Neural progenitor cell (in vitro differentiated cells): Measurements from ENCODE around the gene CDK10.

Source experiments
- EZH2 ChIP-seq: fragments of 200-600 bp; sonication (generic); IDR thresholded peaks from 2 replicates; pipeline ENCODE4 v1.6.1; 2017; ENCODE audit warnings: antibody characterized with exemption, mild to moderate bottlenecking, moderate library complexity
- TF ChIP-seq, protein P1 (sequence below): fragments of 200-600 bp; sonication (generic); IDR thresholded peaks from 2 replicates; pipeline ENCODE4 v1.5.1; 2017; ENCODE audit warnings: antibody characterized with exemption, mild to moderate bottlenecking

DNA sequence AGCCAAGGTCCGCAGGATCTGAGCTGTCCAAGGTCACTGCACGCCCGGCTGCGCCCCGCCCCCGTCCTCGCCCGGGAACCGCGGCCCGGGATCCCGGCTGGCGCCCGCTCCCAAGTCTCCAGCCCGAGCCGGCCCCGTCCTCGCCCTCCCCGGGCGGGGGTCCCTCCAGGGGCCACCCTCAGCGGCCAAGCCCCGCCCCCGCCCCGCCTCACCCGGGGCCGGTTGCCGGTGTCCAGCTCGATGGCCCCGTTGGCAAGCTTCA lies 34.0 kb downstream of the CDK10 start:
- TF ChIP-seq, protein P1, sequence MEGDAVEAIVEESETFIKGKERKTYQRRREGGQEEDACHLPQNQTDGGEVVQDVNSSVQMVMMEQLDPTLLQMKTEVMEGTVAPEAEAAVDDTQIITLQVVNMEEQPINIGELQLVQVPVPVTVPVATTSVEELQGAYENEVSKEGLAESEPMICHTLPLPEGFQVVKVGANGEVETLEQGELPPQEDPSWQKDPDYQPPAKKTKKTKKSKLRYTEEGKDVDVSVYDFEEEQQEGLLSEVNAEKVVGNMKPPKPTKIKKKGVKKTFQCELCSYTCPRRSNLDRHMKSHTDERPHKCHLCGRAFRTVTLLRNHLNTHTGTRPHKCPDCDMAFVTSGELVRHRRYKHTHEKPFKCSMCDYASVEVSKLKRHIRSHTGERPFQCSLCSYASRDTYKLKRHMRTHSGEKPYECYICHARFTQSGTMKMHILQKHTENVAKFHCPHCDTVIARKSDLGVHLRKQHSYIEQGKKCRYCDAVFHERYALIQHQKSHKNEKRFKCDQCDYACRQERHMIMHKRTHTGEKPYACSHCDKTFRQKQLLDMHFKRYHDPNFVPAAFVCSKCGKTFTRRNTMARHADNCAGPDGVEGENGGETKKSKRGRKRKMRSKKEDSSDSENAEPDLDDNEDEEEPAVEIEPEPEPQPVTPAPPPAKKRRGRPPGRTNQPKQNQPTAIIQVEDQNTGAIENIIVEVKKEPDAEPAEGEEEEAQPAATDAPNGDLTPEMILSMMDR, result no peak
- no peak for TF ChIP-seq EZH2
